ENCODE results near the gene WIPI1. TPM values are rescaled to one million over a fixed set of nuclear protein-coding genes. Genes with fewer than 3 reads are reported as not detected.

Gene WIPI1
- total and polyA plus RNA-seq, 9 of the 15 experiments (the other 6 are each of a cell fraction or from before 2014, with no cell fraction given): 3.7 to 23.5 (median 11.8) TPM

DNA sequence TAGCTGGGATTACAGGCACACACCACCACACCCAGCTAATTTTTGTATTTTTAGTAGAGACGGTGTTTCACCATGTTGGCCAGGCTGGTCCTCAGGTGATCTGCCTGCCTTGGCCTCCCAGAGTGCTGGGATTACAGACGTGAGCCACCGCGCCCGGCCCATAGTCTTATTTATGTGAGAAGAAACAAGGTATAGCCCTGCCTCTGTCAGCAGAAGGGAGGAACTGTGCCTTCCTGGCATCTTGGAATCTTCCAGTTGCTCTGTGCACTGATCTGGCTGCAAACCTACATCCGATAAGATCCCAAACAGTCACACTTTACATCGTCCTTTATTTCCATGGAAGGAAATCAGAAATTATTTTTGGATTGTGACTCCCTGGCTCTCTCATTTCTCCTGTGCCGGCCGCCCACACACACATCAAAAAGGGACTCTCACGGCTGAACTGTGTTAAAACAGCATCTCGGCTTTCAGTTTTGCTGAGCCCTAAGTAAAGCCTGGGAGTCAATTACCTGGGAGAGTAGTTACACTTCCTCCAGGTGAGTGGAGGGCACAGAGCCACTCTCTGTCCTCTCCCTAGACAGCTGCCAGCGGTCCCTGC is 23.3 kb downstream of the WIPI1 start (continued):
- TF ChIP-seq, protein P1, sequence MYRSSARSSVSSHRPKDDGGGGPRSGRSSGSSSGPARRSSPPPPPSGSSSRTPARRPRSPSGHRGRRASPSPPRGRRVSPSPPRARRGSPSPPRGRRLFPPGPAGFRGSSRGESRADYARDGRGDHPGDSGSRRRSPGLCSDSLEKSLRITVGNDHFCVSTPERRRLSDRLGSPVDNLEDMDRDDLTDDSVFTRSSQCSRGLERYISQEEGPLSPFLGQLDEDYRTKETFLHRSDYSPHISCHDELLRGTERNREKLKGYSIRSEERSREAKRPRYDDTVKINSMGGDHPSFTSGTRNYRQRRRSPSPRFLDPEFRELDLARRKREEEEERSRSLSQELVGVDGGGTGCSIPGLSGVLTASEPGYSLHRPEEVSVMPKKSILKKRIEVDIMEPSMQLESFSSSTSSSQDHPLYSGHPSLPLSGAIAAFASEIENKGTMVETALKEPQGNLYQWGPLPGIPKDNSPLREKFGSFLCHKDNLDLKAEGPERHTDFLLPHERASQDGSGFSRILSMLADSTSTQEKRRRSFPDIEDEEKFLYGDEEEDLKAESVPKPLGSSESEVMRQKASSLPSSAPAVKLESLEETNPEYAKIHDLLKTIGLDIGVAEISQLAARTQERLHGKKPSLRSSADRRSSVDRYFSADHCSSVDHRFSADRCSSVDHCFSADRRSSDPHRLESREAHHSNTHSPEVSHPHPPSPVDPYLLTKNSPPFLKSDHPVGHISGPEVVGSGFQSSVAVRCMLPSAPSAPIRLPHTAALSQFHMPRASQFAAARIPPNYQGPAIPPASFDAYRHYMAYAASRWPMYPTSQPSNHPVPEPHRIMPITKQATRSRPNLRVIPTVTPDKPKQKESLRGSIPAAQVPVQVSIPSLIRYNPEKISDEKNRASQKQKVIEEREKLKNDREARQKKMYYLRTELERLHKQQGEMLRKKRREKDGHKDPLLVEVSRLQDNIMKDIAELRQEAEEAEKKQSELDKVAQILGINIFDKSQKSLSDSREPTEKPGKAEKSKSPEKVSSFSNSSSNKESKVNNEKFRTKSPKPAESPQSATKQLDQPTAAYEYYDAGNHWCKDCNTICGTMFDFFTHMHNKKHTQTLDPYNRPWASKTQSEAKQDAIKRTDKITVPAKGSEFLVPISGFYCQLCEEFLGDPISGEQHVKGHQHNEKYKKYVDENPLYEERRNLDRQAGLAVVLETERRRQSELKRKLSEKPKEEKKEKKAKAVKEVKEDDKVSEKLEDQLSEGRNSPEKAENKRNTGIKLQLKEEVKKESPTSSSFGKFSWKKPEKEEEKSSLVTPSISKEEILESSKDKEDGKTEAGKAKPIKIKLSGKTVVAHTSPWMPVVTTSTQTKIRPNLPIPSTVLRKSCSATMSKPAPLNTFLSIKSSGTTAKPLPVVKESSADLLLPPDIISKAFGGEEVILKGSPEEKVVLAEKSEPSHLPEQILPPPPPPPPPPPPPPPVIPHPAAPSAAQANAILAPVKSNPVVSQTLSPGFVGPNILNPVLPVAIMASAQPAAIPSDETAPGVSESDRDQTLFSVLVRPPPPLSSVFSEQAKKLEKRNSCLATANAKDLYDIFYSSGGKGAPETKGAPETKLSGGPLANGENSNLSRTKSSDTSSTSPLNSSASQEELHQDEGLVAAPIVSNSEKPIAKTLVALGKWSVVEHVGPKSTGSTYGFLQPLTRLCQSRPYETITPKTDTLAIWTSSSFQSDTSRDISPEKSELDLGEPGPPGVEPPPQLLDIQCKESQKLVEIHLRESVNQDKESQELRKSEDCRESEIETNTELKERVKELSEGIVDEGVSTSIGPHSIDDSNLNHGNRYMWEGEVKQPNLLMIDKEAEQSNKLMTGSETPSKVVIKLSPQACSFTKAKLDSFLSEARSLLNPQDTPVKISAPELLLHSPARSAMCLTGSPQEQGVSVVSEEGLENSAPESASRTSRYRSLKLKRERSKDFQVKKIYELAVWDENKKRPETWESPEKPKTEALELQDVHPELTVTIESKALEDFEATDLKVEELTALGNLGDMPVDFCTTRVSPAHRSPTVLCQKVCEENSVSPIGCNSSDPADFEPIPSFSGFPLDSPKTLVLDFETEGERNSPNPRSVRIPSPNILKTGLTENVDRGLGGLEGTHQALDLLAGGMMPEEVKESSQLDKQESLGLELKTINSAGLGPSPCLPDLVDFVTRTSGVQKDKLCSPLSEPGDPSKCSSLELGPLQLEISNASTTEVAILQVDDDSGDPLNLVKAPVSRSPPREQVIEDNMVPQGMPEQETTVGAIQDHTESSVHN (IDR thresholded peaks at IDR 0.05; ENCODE audit: borderline replicate concordance in 1 of 2, low read depth in 1 of 2): no peak
- TF ChIP-seq SIN3B (IDR thresholded peaks at IDR 0.05; ENCODE audit: low read depth) (no peak), MTF1 (CRISPR knock-in tag; IDR thresholded peaks at IDR 0.05; ENCODE audit: borderline replicate concordance) (no peak)

All from K562 (cell line).